ENCODE results near the gene SDF2. TPM values are rescaled to one million over a fixed set of nuclear protein-coding genes. Genes with fewer than 3 reads are reported as not detected.

Gene SDF2
- total and polyA plus RNA-seq, 7 donors: 20.9 to 72.0 (median 27.0) TPM

DNA sequence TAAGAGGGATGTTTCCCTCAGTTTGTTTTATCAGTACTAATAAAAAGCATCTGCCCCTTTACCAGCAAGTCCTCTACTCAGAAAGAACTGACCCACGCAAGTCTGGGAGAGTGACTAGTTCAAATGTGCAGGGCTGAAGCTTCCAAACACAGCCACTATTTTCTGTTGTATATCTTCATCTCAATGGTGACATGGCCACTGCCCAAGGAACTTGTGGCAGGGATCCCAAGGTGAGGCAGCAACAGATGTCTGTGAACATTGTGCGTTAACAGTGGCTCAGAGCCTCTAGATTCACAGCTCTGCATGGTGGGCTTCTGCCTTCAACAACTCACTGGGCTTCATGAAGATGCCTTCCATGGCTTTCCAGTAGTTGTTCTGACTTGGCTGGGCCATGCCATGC is 13.0 kb downstream of the SDF2 start:
- H3K4me1 ChIP-seq: peaks cover 20% of the 10 kb centered on the region
- H3K9me3 ChIP-seq: no peaks in the 10 kb centered on the region
- WGBS, 3 donors: 25 to 49% (median 38%) methylated on average over 2 of the region's 2 CpGs
- no peaks in the 10 kb centered on the region for H3K27me3 ChIP-seq (ENCODE audit: insufficient read depth in 3 of 3, low read length in 2 of 3)
- H3K36me3 ChIP-seq (ENCODE audit: insufficient read depth in 1 of 2, low read depth in 1 of 2): peaks cover 0 to 60% of the 10 kb centered on the region in 2 donors
- no peak for ATAC-seq
- H3K4me3 ChIP-seq: no peak overlapping the region
- TF ChIP-seq, protein P1, sequence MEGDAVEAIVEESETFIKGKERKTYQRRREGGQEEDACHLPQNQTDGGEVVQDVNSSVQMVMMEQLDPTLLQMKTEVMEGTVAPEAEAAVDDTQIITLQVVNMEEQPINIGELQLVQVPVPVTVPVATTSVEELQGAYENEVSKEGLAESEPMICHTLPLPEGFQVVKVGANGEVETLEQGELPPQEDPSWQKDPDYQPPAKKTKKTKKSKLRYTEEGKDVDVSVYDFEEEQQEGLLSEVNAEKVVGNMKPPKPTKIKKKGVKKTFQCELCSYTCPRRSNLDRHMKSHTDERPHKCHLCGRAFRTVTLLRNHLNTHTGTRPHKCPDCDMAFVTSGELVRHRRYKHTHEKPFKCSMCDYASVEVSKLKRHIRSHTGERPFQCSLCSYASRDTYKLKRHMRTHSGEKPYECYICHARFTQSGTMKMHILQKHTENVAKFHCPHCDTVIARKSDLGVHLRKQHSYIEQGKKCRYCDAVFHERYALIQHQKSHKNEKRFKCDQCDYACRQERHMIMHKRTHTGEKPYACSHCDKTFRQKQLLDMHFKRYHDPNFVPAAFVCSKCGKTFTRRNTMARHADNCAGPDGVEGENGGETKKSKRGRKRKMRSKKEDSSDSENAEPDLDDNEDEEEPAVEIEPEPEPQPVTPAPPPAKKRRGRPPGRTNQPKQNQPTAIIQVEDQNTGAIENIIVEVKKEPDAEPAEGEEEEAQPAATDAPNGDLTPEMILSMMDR (IDR thresholded peaks at IDR 0.05): no peak
- no peak overlapping the region for H3K27ac ChIP-seq
- intact Hi-C loops (cut with DNase I): loop anchor here in 1 of 2 donors (10.0 kb wide), 1 partner anchor 266 kb away; no protein-coding TSS in a partner anchor
- no peak for DNase-seq

DNA sequence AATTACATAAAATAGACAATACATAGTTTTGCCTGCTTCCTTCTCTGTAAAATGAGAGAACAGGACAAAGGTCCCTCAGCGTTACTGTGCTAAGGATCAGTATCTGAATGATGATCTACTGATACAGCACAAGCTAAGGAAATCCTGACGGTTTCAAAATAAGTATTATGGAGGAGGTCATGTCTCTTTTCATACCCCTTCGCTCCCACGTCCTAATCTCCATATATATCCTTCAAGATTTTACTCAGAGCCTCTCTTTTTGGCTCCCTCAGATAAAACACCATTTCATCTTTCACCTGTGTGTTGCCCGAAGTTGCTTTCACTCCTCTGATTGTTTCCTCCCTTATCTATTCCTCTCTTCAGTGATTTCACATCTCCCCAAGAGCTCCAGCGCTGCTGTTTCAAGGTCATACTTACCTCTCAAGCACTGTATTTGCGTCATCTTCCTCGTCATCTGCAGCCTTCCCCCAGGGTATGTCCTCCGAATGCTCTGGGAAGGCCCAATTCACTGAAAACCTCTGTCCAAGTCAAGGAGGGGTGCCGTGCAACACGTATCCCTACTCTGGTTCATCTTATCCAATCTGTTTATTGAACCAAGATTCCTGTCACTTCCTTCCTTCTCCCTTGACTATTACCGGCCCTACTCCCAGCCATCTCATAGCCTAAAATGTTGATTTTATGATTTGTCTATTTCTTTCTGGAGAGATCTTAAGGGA is 15.5 kb downstream of the SDF2 start:
- Histone ChIP-seq H3K27me3 (ENCODE audit: insufficient read depth in 3 of 3, low read length in 2 of 3) (no peaks in the 10 kb centered on the region), H3K4me3 (peak overlapping the region; percentile 87), H3K9me3 (no peaks in the 10 kb centered on the region), H3K27ac (peak overlapping the region; percentile 98), H3K36me3 (ENCODE audit: insufficient read depth in 1 of 2, low read depth in 1 of 2) (peaks cover 8 to 60% of the 10 kb centered on the region in 2 donors), H3K4me1 (peaks cover 28% of the 10 kb centered on the region)
- ATAC-seq (no peak), DNase-seq (no peak)
- TF ChIP-seq, protein P1 (IDR thresholded peaks at IDR 0.05): no peak
- intact Hi-C loops (cut with DNase I): loop anchor here (2.0 to 10.0 kb wide), 2 partner anchors 17 to 269 kb away; partner anchors contain the start of gene SUPT6H (in 1 of the 2)
- WGBS, 3 donors: 63 to 72% (median 65%) methylated on average over 12 of the region's 12 CpGs

DNA sequence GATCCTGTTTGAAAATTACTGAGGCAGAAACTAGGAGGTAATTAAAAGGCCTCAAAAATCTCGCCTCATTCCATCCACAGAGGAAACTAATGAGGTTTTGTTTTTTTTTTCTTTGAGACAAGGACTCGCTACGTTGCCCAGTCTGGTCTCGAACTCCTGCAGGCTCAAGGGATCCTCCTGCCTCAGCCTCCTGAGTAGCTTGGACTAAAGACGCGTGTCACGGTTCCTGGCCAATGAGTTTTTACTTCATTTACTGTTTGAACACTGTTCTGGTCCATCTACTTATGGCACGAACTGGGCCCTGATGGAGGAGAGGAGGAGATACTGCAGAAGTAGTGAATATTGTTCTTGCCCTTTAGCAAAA is 16.1 kb downstream of the SDF2 start:
- Histone ChIP-seq H3K9me3 (no peaks in the 10 kb centered on the region), H3K4me3 (peak overlapping the region; percentile 87), H3K27ac (peak overlapping the region; percentile 98), H3K4me1 (peaks cover 28% of the 10 kb centered on the region), H3K36me3 (ENCODE audit: insufficient read depth in 1 of 2, low read depth in 1 of 2) (peaks cover 8 to 60% of the 10 kb centered on the region in 2 donors), H3K27me3 (ENCODE audit: insufficient read depth in 3 of 3, low read length in 2 of 3) (no peaks in the 10 kb centered on the region)
- WGBS, 3 donors: 20 to 40% (median 31%) methylated on average over 8 of the region's 8 CpGs
- DNase-seq (no peak), ATAC-seq (no peak)
- TF ChIP-seq, protein P1 (IDR thresholded peaks at IDR 0.05): no peak
- intact Hi-C loops (cut with DNase I): loop anchor here in 1 of 2 donors (10.0 kb wide), 1 partner anchor 269 kb away; no protein-coding TSS in a partner anchor

DNA sequence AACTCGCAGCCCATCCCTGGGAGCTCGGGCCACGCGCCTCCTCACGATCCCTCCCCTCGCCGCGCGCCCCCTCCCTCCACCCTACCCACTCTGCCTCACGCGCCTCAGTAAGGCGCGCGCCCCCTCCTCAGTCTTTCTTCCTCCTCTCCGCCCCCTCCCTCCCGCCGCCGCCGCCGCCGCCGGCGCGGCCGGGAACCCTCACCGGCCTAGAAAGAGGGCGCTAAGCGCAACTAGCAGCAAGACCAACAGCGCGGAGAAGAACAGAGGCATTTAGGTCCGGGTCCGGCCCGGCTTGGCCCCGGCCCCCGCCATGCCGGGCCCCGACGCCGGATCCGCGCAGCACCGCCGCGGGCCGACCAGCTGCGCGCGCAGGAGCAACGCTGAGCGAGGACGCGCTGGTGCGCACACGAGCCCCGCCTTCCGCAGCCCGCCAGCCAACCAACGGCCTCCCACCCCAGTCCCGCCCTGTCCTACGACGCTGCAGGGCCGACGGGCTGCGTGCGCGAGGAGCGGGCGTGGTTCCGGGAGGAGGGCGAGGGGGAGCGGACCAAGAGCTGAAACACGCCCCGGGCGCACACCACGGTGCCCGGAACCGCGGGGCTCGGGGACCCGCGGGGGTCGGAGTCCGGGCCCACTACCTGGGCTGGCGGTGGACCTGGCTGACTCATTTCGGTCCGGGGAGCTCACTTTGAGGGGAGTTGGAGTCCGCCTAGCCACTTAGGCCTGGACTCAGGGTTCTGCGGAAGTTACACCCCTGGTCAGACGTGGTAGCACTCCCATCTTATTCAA is 16.7 kb downstream of the SDF2 start, which contains the start of gene BLTP2:
BLTP2 (minus strand) TSS at position 372 of the 789 bp plus-strand sequence; CDS start at position 270, 102 bp downstream.
- TF ChIP-seq, protein P1 (IDR thresholded peaks at IDR 0.05): peak; percentile 13
- peak within 1 kb of the TSS; percentile 98 for H3K27ac ChIP-seq
- 1% methylated on average over 51 to 89 of the region's 89 CpGs for WGBS, 3 donors
- no peaks in the 10 kb centered on the region for H3K27me3 ChIP-seq (ENCODE audit: insufficient read depth in 3 of 3, low read length in 2 of 3)
- H3K4me1 ChIP-seq: peaks cover 28% of the 10 kb centered on the region
- intact Hi-C loops (cut with DNase I): loop anchor here in 1 of 2 donors (10.0 kb wide), 1 partner anchor 270 kb away; no protein-coding TSS in a partner anchor
- peak; percentile 96 to 99 (median 98) for ATAC-seq
- DNase-seq: peak; percentile 97 to 98
- peak within 1 kb of the TSS; percentile 87 for H3K4me3 ChIP-seq
- H3K9me3 ChIP-seq: no peaks in the 10 kb centered on the region
- peaks cover 8 to 60% of the 10 kb centered on the region in 2 donors for H3K36me3 ChIP-seq (ENCODE audit: insufficient read depth in 1 of 2, low read depth in 1 of 2)
